Uterus (tissue), 2 donors: Measurements from ENCODE around the gene DCDC2.

ENCODE experiments used
- POLR2A ChIP-seq, 2 donors: fragments of 450-650 bp; IDR thresholded peaks; one replicate each; pipeline ENCODE4 v1.6.1; 2016; ENCODE audit warnings: antibody characterized with exemption in 2 of 2, mild to moderate bottlenecking in 1 of 2, moderate library complexity in 1 of 2
- TF ChIP-seq, protein P1 (sequence below), 4 experiments: fragments of 200-600 bp in 2 of 4; fragments of 450-650 bp in 2 of 4; sonication (generic) in 2 of 4; IDR thresholded peaks; one replicate each; pipeline ENCODE4 v1.5.1; 2016 to 2019; ENCODE audit warnings: antibody characterized with exemption in 4 of 4, mild to moderate bottlenecking in 2 of 4, moderate library complexity in 1 of 4

- TF ChIP-seq, protein P1, sequence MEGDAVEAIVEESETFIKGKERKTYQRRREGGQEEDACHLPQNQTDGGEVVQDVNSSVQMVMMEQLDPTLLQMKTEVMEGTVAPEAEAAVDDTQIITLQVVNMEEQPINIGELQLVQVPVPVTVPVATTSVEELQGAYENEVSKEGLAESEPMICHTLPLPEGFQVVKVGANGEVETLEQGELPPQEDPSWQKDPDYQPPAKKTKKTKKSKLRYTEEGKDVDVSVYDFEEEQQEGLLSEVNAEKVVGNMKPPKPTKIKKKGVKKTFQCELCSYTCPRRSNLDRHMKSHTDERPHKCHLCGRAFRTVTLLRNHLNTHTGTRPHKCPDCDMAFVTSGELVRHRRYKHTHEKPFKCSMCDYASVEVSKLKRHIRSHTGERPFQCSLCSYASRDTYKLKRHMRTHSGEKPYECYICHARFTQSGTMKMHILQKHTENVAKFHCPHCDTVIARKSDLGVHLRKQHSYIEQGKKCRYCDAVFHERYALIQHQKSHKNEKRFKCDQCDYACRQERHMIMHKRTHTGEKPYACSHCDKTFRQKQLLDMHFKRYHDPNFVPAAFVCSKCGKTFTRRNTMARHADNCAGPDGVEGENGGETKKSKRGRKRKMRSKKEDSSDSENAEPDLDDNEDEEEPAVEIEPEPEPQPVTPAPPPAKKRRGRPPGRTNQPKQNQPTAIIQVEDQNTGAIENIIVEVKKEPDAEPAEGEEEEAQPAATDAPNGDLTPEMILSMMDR (IDR thresholded peaks at IDR 0.05), result no peak
- TF ChIP-seq POLR2A (IDR thresholded peaks at IDR 0.05), result no peak
Observed at GRCh38 chr6:24183584-24183983, 174.3 kb downstream of the DCDC2 start.
